HT1080 (cell line): ENCODE results near the gene OTOG. TPM values are rescaled to one million over a fixed set of nuclear protein-coding genes. Genes with fewer than 3 reads are reported as not detected.

Experiments
- DNase-seq: peaks from one replicate; pipeline ENCODE4 v3.0.0-alpha.2; 2015; ENCODE audit warnings: low read depth
- total RNA-seq: library from RNA; depleted of rRNA; stranded (reverse); fragments of >200 nt; shearing (Covaris generic); gene quantifications from 2 replicates; pipeline ENCODE4 v1.2.3, GENCODE V29; 2014

Gene OTOG
- total RNA-seq, 1 experiment from 2014 or later = not detected

GRCh38 chr11:17630936-17631335, 83.9 kb downstream of the OTOG start:
- DNase-seq = no peak

GRCh38 chr11:17631702-17632365, 84.8 kb downstream of the OTOG start:
- no peak for DNase-seq

DNA sequence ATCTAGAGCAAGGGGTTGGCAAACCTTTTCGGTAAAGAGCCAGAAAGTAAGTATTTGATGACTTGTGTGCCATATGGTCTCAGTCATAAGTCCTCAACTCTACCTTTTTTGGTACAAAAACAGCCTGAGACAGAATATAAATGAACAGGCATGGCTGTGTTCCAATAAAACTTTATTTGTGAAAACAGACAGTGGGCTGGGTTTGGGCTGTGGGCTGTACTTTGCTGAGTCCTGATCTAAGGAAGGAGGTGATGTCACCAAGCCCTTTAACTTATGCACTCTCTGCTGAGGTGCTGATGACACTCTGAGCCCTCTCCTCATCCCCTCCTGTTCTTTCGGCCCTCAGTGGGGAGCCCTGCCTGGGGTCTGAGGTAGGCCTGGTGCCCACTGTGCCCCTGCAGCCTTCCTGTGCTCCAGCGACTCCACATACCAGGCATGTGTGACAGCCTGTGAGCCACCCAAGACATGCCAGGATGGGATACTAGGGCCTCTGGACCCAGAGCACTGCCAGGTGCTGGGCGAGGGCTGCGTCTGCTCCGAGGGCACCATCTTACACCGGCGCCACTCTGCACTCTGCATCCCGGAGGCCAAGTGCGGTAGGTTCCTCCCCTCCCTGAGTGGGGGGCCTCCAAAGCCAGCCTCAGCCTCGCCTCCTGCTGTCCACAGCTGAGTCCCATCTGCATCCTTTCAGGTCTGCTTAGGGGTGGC, 86.4 kb downstream of the OTOG start:
- no peak for DNase-seq

DNA sequence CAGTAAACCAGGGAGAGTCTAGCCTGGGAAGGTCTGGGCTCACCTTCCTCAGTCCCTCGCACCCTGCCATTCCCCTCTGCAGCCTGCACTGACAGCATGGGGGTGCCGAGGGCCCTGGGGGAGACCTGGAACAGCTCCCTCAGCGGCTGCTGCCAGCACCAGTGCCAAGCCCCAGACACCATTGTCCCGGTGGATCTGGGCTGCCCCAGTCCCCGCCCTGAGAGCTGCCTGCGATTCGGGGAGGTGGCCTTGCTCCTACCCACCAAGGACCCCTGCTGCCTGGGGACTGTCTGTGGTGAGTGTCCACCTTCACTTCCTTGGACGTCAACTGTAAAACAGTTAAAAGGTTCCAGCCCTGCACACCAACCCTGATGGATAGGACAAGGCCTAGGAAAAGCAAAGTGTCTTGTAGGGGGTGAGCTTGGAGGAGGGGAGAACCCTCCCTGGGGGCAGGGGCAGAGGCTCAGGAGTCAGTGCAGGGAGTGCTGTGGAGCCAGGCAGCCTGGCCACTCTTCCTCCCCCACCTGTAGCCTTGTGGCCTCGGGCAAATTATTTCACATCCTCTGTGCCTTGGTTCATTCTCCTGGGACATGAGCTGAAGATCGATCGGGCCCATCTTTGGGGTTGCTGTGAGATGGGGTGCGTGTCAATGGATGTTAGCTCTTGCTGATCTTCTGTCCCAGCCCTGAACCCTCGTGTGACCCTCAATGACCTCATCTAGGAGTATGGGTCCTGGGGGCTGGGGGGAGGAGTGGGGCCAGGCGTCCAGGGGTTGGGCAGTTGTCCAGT, 87.1 kb downstream of the OTOG start:
- DNase-seq = no peak

- DNase-seq = no peak
Measured at GRCh38 chr11:17634776-17635550, 87.9 kb downstream of the OTOG start.

DNA sequence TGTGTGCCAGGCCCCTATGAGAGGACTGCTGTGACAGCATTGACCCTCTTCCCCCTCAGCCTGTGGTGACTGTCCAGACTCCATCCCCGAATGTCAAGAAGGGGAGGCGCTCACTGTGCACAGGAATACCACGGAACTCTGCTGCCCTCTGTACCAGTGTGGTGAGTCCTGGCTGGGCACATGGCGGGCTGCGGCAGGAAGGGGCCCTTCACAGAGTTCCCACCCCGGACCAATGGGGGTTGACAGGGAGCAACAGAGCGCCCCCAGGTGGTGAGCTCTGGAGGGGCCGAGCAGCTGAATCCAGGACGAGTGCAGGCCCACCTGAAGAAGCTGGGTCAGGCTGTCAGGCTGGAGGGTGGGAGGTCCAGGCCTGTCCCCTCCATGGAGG, 88.5 kb downstream of the OTOG start:
- no peak for DNase-seq

- DNase-seq = no peak
Measured at GRCh38 chr11:17636721-17637120, 89.7 kb downstream of the OTOG start.

DNA sequence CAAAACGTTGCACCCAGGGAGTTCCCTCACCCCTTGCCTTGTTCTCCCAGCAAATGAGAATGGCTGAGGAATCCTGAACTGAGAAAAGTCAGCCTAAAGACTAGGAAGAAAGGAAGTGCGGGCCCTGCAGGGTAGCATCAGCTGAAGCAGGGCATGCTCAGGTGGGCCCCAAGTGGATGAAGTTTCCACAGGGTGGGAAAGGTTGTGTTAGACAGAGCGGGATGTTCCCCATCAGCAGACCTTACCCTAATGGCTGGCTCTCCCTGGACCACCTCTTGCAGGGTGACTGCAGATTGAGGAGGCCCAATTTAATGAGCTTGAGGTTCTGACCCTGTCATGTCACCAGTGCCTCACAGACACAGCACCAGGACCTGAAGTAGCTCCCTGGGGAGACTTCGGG, 90.8 kb downstream of the OTOG start:
- no peak for DNase-seq

DNA sequence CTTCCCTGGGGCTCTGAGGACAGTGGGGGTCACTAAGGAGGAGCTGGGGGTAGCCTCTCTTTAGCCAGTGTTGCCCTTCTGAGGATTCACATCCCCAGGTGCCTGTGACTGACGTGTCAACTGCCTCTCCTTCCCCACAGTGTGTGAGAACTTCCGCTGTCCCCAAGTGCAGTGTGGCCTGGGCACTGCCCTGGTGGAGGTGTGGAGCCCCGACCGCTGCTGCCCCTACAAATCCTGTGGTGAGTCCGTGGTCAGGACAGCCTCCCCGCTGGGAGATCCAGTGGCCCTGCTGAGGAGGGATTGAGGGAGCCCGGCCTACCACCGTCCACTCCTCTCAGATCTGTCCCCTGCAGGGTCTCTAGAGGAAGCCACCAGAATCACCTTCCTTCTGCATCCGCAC, 91.3 kb downstream of the OTOG start:
- no peak for DNase-seq

- DNase-seq = no peak
Measured at GRCh38 chr11:17639091-17639490, 92.0 kb downstream of the OTOG start.

- no peak for DNase-seq
Measured at GRCh38 chr11:17639781-17640180, 92.7 kb downstream of the OTOG start.

DNA sequence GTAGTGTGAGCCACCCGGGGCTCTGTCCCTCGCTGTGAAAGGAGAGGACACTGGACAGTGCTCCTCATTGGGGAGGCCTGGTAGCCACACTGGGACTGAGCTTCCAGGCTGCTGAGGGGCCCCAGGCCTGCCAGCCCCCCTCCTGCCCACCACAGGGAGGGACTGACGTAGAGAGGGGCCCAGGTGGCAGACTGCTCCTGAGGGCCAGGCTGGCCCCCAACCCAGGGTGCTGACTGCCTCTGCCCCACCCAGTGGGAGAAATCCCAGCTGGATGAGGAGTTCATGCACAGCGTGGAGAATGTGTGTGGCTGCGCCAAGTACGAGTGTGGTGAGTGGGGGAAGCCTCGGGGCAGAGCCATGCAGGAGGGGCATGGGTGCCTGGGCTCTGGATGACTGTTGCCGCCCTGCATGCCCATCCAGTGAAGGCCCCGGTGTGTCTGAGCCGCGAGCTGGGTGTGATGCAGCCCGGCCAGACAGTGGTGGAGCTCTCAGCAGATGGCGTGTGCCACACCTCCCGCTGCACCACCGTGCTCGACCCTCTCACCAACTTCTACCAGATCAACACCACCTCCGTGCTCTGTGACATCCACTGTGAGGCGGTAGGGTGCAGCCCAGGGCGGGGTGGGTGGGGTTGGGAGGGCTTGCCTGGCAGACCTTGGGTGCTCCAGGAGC, 93.6 kb downstream of the OTOG start:
- no peak for DNase-seq

GRCh38 chr11:17641792-17642350, 94.8 kb downstream of the OTOG start:
- no peak for DNase-seq

- DNase-seq = no peak
Measured at GRCh38 chr11:17642370-17642769, 95.3 kb downstream of the OTOG start.

GRCh38 chr11:17642980-17643379, 95.9 kb downstream of the OTOG start:
- no peak for DNase-seq

GRCh38 chr11:17643506-17644405, 96.7 kb downstream of the OTOG start:
- no peak for DNase-seq

GRCh38 chr11:17645190-17645970, 98.3 kb downstream of the OTOG start:
- no peak for DNase-seq

GRCh38 chr11:17646451-17647145, 99.5 kb downstream of the OTOG start:
- DNase-seq = no peak
